Glomerular visceral epithelial cell (primary cell): ENCODE data around the gene ZDHHC22.
A peak's percentile ranks its signal among the peaks of the same experiment; 100 is the strongest.

ENCODE experiments used
- DNase-seq: peaks from one replicate; pipeline ENCODE4 v3.0.0-alpha.2; 2016; ENCODE audit errors: extremely low spot score

Gene ZDHHC22

DNA sequence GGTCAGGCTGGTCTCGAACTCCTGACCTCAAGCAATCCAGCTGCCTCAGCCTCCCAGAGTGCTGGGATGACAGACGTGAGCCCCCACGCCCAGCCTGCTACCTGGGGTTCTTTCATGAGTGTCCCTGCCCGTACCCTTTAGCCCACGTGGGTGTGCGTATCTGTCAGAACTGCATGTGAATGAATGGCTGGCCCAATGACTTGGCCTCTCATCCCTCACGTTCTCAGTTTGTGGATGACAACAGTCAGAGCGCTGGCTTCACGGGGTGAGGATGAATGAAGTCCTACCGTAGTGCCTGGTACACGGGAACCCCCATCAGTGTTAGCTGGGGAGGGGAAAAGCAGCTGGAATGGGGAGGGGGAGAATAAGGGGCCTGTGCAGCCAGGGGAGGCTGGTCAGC lies 16.1 kb upstream of the ZDHHC22 start:
- DNase-seq: no peak

- DNase-seq: no peak
Observed at GRCh38 chr14:77155083-77155482, 13.5 kb upstream of the ZDHHC22 start.

- no peak for DNase-seq
Observed at GRCh38 chr14:77154421-77154820, 12.8 kb upstream of the ZDHHC22 start.

DNA sequence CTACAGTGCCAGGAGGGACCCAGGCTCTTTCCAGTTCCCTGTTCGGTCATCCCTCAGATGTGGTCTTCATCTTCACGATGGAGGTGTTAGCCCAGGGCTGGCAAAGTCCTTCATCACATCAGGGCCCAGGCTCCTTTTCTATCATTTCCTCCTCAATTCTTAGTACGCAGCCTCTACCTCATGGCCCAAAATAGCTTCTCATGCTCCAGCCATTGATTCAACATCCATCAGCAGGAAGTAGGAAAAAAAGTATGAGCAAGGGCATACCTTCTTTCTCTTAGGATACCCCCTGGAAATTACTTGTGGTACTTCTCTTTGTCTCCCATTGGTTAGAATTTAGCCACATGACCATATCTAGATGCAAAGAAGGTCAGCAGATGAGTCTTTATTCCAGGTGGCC lies 12.2 kb upstream of the ZDHHC22 start:
- no peak for DNase-seq

- DNase-seq: peak; percentile 18
Observed at GRCh38 chr14:77151918-77152588, 10.5 kb upstream of the ZDHHC22 start.

GRCh38 chr14:77151245-77151644 lies 9.7 kb upstream of the ZDHHC22 start:
- DNase-seq: peak; percentile 22

- DNase-seq: no peak
Observed at GRCh38 chr14:77148510-77149231, 7.1 kb upstream of the ZDHHC22 start.

DNA sequence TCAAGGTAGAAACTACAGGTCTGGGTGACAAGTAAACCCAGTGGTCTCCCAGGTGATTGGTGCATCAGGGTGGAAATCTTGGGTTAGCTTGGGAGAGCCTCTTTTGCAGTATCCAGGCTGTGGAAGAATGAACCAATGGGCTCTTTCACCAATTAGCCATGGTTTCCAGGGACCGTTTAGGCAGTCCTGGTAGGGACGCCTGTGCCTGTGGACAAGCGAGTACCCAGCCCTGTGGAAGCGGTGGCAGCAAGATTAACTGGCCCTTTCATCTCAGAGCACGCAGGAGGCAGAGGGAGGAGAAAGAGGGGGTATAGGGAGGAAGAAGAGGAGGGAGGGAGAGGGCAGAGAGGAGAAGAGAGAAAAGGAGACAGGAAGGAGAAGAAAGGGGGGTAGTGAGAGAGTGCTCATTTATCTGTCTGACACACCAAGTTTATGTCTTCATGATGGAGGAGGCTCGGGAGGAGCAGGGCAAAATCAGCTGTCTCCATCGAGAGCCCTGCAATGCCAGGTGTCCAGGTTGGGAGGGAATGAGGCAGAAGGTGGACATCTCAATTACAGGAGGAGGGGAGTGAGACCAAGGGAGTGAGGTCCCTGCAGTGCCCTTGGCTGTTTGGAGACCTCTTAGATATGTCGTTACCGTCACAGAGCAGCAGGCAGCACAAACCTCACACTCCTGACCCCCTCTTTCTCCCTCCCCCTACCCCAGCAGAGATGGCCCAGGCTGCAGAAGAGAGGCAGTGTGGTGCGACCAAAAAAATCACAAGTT lies 4.6 kb upstream of the ZDHHC22 start:
- no peak for DNase-seq

DNA sequence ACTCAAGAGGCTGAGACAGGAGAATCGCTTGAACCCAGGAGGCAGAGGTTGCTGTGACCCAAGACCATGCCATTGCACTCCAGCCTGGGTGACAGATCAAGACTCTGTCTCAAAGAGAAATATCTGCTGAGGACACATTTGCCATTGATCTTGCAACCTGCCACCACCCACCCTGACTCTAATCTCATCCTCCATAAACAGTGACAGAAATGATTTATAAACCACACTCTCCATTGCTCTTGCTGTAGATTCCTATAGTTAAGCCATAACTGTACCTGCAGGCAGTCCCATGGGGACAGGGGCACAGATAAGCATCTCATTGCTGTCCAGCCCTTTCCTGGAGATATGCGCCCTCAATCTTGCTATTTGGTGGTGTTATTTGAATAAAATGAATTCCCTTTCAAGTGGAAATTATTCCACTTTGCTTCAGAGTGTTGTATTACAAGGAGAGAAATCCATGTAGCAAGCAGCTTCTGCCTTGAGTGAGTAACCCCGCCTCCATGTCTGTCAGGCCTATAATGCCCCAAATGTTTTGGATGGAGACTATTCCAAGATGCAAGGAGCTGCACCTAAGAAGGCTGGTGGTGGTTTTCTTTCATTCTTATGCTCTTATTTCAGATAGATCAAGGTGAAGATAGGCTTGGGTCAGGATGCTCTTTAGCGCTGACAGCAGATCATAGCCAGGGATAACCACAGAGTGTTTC lies 3.0 kb upstream of the ZDHHC22 start:
- DNase-seq: no peak

DNA sequence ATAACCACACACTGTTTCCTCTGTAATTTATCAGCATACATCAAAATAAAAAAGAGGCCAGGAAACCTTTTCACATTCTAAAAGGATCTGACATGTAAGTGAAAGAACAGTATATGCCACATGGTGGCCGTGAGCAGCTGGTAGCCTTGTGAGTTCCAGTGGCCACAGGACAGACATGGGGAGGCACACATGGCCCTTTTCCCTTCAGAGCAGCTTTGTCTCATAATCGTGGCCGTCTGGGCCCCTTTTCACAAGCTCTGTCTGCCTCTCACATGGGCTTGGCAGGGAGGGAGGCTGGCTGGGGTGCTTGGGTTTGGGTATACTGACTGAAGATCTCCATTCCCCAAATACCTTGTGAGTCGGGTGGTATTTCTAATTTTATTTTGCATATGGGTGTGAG lies 1.5 kb upstream of the ZDHHC22 start:
- no peak for DNase-seq

DNA sequence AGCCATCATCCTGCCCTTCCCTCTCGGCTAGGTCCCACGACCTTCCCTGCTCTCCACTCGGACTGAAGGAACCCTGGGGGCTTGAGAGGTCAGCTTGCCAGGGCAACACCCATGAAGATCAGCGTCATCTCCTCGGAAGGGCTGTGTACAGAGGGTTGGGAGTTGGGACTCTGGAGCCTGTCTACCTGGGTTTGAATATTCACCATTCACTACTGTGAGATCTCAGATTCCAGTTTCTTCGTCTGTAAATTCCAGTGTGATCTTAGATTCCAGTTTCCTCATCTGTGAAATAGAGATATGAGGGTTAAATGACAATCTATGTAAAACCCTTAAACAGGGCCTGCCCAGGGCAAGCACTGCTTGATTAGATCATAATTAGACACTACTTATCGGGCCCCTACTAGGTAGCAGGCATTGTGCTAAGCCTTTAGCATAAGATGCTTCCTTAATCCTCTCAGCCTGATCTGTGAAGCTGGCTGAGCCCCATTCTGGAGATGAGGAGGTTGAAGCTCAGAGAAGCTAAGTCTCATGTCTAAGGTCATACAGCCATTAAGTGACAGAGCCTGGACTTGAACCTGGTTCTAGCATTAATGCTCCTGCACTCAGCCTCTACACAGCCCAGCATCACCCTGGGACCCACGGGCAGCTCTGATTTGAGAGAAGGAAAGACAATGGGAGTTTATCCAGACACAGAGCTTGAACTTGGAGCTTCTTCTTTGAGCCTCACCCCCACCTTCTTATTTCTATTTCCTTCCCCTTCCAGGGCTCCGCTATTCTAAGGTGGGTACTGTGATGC lies 612 bp upstream of the ZDHHC22 start:
- no peak for DNase-seq

DNA sequence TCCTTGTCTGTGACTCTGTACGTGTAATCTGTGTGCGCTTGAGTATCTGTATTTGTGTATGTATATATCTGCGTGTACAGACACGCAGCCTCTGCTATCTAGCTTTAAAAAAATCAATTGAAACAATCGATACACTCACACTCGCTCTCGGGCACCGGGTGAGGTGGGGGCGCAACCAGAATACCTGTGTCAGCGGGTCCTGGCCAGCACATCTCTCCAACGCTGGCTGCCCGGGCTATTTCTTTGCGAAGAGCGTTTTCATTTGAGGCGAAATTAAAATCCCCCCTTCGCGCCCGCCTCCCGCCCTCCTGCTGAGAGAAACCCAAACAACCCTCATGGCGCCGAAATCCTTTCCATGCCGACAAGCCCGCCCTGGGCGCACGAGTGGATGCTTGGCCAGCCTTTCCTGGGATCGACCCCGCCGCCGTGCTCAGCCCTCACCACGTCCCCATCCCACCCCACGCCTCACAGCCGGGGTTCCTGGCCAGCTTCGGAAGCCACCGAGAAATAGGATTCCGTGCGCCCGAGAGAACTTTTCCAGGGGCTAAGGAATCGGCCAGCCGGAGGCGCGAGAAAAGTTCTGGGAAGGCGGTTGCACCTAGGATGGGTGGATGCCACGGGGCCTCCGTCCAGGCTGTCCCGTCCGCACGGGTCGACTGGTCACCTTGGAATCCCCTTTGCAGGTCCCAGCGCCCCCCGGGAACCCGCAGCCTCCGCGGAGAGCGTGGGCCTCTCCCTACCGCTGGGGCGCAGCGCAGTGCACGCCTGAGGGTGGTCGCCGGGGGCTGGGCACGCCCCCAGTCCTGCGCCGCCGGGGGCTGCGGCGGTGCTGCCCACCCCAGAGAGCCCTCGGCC lies 1.0 kb downstream of the ZDHHC22 start:
- no peak for DNase-seq

- DNase-seq: peak; percentile 27
Observed at GRCh38 chr14:77139540-77140358, 1.8 kb downstream of the ZDHHC22 start.

DNA sequence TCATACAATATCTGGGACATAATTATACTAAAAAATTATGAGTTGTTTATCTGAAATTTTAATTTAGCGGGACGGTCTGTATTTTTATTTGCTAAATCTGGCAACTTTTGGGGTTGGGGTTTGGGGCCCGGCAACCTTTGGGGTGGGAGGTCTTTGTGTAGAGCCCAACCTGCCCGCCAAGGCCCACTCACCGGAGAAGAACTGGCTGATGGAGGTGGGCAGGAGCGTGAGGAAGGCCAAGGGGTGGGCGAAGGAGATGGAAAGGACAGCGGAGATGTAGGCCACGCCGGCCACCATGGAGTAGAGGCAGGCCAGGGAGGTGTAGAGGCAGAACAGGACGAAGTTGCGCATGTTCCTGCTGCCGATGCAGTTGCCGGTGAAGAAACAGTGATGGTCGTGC lies 2.6 kb downstream of the ZDHHC22 start:
- DNase-seq: no peak

GRCh38 chr14:77133720-77134338 lies 7.8 kb downstream of the ZDHHC22 start:
- DNase-seq: peak; percentile 56

DNA sequence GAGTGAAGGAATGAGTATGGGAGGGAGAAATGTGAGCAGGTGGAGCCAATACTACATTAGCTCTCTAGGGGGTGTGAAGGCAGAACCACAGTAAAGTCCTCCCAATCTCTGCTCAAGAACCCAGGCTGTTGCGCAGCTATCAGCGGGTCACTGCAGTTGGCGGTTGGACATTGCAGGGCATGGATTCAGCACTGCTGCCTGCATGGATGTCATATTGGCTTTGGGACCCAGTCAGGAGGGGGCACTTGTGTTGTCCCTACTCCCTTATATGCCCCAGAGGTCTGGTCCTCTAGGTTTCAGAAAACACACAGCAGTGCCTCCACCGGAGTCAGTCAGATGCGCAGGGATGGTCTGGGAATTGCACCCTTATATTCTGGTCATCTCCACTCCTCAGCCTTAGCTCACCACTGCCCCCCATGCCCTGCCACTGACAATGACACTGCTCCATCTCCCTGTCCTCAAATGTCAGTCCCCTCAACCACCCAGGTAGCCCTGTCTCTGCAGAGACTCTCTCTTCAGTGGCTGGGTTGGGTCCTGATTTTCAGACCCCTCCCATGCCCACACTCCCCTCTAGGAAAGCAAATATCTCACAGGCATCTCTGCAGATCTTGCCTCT lies 9.6 kb downstream of the ZDHHC22 start:
- DNase-seq: no peak

DNA sequence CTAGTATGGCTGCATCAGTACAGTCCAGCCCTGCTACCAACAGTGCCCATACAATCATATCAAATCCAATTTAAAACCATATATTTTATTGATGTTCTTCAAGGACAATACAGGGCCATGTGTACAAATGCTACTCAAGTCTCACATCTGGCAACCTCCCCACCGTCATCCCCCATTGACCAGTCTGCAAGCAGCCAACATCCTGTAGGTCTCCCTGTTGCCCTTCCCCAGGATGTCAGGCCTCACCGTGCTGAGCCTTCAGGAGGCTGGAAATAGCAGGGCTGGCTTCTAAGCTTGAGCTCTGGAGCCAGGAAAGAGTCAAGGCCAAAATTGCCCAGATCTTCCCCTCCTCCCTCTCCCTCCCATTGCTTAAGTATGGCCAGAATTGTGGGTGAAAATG lies 10.4 kb downstream of the ZDHHC22 start:
- no peak for DNase-seq

DNA sequence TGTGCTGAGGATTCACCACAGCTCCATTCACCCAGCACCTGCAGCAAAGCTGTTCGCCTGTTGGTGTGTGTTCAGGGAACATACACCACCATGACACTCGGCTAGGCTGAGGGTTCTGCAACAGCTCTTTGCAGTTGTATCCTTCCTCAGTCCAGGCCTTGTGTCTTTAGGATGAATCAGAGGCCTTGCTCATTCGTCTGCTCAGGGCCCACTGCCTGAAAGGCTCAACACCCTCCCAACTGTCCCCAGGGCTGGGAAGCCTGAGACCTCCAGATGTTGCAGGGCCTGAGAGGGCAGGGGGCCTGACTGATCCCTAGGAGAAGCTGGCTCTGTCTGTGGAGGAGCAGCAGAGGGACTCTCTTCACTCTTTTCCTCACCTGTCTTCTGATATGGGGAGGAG lies 11.2 kb downstream of the ZDHHC22 start:
- no peak for DNase-seq
